ENCODE results near the gene ERBB4.

GRCh38 chr2:212489719-212490346, 48.8 kb downstream of the ERBB4 start:
- TF ChIP-seq CTCF (IDR thresholded peaks at IDR 0.05) (no peak), POLR2AphosphoS5 (IDR thresholded peaks at IDR 0.05) (no peak), POLR2A (IDR thresholded peaks at IDR 0.05) (no peak)

Data from transverse colon (tissue), 4 donors.